ENCODE data around the gene FGFR2. TPM values are rescaled to one million over a fixed set of nuclear protein-coding genes. Genes with fewer than 3 reads are reported as not detected.

The FGFR2 gene
- total and polyA plus RNA-seq, 4 donors: 11.4 to 69.9 (median 31.9) TPM

DNA sequence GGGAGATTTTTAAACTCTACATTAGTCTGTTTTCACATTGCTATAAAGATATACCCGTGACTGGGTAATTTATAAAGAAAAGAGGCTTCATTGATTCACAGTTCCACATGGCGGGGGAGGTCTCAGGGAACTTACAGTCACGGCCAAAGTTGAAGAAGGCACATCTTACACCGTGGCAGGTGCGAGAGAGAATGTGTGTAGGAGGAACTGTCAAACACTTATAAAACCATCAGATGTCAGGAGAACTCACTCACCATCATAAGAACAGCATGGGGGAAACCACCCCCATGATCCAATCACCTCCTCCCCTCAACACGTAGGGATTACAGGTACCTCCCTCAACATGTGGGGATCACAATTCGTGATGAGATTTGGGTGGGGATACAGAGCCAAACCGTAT is 129.5 kb downstream of the FGFR2 start:
- TF ChIP-seq, protein P1, sequence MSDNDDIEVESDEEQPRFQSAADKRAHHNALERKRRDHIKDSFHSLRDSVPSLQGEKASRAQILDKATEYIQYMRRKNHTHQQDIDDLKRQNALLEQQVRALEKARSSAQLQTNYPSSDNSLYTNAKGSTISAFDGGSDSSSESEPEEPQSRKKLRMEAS (IDR thresholded peaks at IDR 0.05): no peak
- TF ChIP-seq GABPA (IDR thresholded peaks at IDR 0.05 in 1 of 2, conservative IDR thresholded peaks at IDR 0.05 in 1 of 2): no peak
- no peak for TF ChIP-seq RXRA (IDR thresholded peaks at IDR 0.05)
- TF ChIP-seq FOXA2 (IDR thresholded peaks at IDR 0.05): no peak
- TF ChIP-seq, protein P2, sequence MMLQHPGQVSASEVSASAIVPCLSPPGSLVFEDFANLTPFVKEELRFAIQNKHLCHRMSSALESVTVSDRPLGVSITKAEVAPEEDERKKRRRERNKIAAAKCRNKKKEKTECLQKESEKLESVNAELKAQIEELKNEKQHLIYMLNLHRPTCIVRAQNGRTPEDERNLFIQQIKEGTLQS (IDR thresholded peaks at IDR 0.05): no peak
- no peak for TF ChIP-seq TAF1 (conservative IDR thresholded peaks at IDR 0.05)
- TF ChIP-seq NR2F2 (IDR thresholded peaks at IDR 0.05): no peak
- H3K36me3 ChIP-seq (ENCODE audit: control insufficient read depth in 4 of 4, insufficient read depth in 3 of 4, low read depth in 1 of 4, low read length in 3 of 4): no peaks in the 10 kb centered on the region
- DNase-seq (ENCODE audit: low spot score): no peak

GRCh38 chr10:121466424-121466823 is 131.8 kb downstream of the FGFR2 start:
- 85% methylated on average over 4 of the region's 4 CpGs for WGBS
- TF ChIP-seq NR2F2 (IDR thresholded peaks at IDR 0.05) (no peak), YY1 (IDR thresholded peaks at IDR 0.05) (no peak)

More for the DNA sequence above, 129.5 kb downstream of the FGFR2 start:
- no peaks in the 10 kb centered on the region for H3K27me3 ChIP-seq (ENCODE audit: control insufficient read depth in 4 of 4, insufficient read depth in 4 of 4, low read length in 3 of 4)
- H3K4me3 ChIP-seq (ENCODE audit: low read depth in 1 of 3, low read length in 3 of 3): no peak overlapping the region
- no peak overlapping the region for H3K27ac ChIP-seq (ENCODE audit: low read depth in 1 of 2, low read length in 2 of 2)
- no peaks in the 10 kb centered on the region for H3K9me3 ChIP-seq (ENCODE audit: control insufficient read depth in 4 of 4, low read length in 3 of 4)
- no peaks in the 10 kb centered on the region for H3K4me1 ChIP-seq (ENCODE audit: control insufficient read depth in 4 of 4, insufficient read depth in 4 of 4, low read length in 3 of 4)
- 90% methylated on average over 8 of the region's 8 CpGs for WGBS
- no peak overlapping the region for H3K9ac ChIP-seq (ENCODE audit: low read depth in 1 of 2, low read length in 2 of 2)

GRCh38 chr10:121465215-121465614 is 133.0 kb downstream of the FGFR2 start:
- DNase-seq (ENCODE audit: low spot score): no peak
- Histone ChIP-seq H3K36me3 (ENCODE audit: control insufficient read depth in 4 of 4, insufficient read depth in 3 of 4, low read depth in 1 of 4, low read length in 3 of 4) (no peaks in the 10 kb centered on the region), H3K4me1 (ENCODE audit: control insufficient read depth in 4 of 4, insufficient read depth in 4 of 4, low read length in 3 of 4) (no peaks in the 10 kb centered on the region), H3K27me3 (ENCODE audit: control insufficient read depth in 4 of 4, insufficient read depth in 4 of 4, low read length in 3 of 4) (no peaks in the 10 kb centered on the region), H3K9ac (ENCODE audit: low read depth in 1 of 2, low read length in 2 of 2) (no peak overlapping the region), H3K4me3 (ENCODE audit: low read depth in 1 of 3, low read length in 3 of 3) (no peak overlapping the region), H3K27ac (ENCODE audit: low read depth in 1 of 2, low read length in 2 of 2) (no peak overlapping the region), H3K9me3 (ENCODE audit: control insufficient read depth in 4 of 4, low read length in 3 of 4) (no peaks in the 10 kb centered on the region)
- 88% methylated on average over 14 of the region's 14 CpGs for WGBS
- no peak for TF ChIP-seq NR2F2 (IDR thresholded peaks at IDR 0.05)
- no peak for TF ChIP-seq HNF4G (IDR thresholded peaks at IDR 0.05)
- no peak for TF ChIP-seq TAF1 (conservative IDR thresholded peaks at IDR 0.05)
- TF ChIP-seq FOXA2 (IDR thresholded peaks at IDR 0.05): no peak
- TF ChIP-seq, protein P1 (IDR thresholded peaks at IDR 0.05): no peak
- TF ChIP-seq, protein P3, sequence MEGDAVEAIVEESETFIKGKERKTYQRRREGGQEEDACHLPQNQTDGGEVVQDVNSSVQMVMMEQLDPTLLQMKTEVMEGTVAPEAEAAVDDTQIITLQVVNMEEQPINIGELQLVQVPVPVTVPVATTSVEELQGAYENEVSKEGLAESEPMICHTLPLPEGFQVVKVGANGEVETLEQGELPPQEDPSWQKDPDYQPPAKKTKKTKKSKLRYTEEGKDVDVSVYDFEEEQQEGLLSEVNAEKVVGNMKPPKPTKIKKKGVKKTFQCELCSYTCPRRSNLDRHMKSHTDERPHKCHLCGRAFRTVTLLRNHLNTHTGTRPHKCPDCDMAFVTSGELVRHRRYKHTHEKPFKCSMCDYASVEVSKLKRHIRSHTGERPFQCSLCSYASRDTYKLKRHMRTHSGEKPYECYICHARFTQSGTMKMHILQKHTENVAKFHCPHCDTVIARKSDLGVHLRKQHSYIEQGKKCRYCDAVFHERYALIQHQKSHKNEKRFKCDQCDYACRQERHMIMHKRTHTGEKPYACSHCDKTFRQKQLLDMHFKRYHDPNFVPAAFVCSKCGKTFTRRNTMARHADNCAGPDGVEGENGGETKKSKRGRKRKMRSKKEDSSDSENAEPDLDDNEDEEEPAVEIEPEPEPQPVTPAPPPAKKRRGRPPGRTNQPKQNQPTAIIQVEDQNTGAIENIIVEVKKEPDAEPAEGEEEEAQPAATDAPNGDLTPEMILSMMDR (IDR thresholded peaks at IDR 0.05; ENCODE audit: low read depth, low read length, missing input control): no peak
- no peak for TF ChIP-seq GABPA (IDR thresholded peaks at IDR 0.05 in 1 of 2, conservative IDR thresholded peaks at IDR 0.05 in 1 of 2)

More at GRCh38 chr10:121466424-121466823, 131.8 kb downstream of the FGFR2 start:
- no peak overlapping the region for H3K4me3 ChIP-seq (ENCODE audit: low read depth in 1 of 3, low read length in 3 of 3)
- no peaks in the 10 kb centered on the region for H3K36me3 ChIP-seq (ENCODE audit: control insufficient read depth in 4 of 4, insufficient read depth in 3 of 4, low read depth in 1 of 4, low read length in 3 of 4)
- no peak for DNase-seq (ENCODE audit: low spot score)
- H3K9ac ChIP-seq (ENCODE audit: low read depth in 1 of 2, low read length in 2 of 2): no peak overlapping the region
- H3K27me3 ChIP-seq (ENCODE audit: control insufficient read depth in 4 of 4, insufficient read depth in 4 of 4, low read length in 3 of 4): no peaks in the 10 kb centered on the region
- H3K4me1 ChIP-seq (ENCODE audit: control insufficient read depth in 4 of 4, insufficient read depth in 4 of 4, low read length in 3 of 4): no peaks in the 10 kb centered on the region
- H3K27ac ChIP-seq (ENCODE audit: low read depth in 1 of 2, low read length in 2 of 2): no peak overlapping the region
- no peaks in the 10 kb centered on the region for H3K9me3 ChIP-seq (ENCODE audit: control insufficient read depth in 4 of 4, low read length in 3 of 4)

DNA sequence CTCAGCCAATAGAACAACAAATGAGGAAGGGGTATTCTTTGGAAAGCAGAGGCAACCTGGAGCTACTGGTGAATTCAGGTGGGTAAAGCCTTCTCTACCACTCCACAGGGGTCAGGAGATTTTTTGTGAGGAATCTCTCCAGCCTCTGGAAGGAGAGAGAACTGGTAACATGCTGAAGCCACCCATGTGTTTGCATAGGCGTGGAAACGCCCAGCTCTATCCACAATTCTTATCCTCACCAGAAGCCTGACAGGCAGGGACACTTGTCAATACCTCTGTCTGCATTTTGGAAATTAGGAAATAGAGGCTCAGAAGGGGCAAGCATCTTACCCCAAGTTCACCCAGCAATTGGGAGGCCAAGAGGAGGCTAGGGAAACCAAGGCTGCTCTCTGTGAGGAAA is 133.7 kb downstream of the FGFR2 start:
- no peaks in the 10 kb centered on the region for H3K36me3 ChIP-seq (ENCODE audit: control insufficient read depth in 4 of 4, insufficient read depth in 3 of 4, low read depth in 1 of 4, low read length in 3 of 4)
- H3K4me3 ChIP-seq (ENCODE audit: low read depth in 1 of 3, low read length in 3 of 3): no peak overlapping the region
- no peaks in the 10 kb centered on the region for H3K27me3 ChIP-seq (ENCODE audit: control insufficient read depth in 4 of 4, insufficient read depth in 4 of 4, low read length in 3 of 4)
- no peak overlapping the region for H3K9ac ChIP-seq (ENCODE audit: low read depth in 1 of 2, low read length in 2 of 2)
- WGBS: 89% methylated on average over 2 of the region's 2 CpGs
- H3K4me1 ChIP-seq (ENCODE audit: control insufficient read depth in 4 of 4, insufficient read depth in 4 of 4, low read length in 3 of 4): no peaks in the 10 kb centered on the region
- DNase-seq (ENCODE audit: low spot score): no peak
- no peak overlapping the region for H3K27ac ChIP-seq (ENCODE audit: low read depth in 1 of 2, low read length in 2 of 2)
- no peaks in the 10 kb centered on the region for H3K9me3 ChIP-seq (ENCODE audit: control insufficient read depth in 4 of 4, low read length in 3 of 4)
- TF ChIP-seq REST (IDR thresholded peaks at IDR 0.05): no peak
- no peak for TF ChIP-seq NR2F2 (IDR thresholded peaks at IDR 0.05)
- no peak for TF ChIP-seq FOXA1 (IDR thresholded peaks at IDR 0.05)
- TF ChIP-seq RXRA (IDR thresholded peaks at IDR 0.05): no peak
- TF ChIP-seq, protein P3 (IDR thresholded peaks at IDR 0.05; ENCODE audit: low read depth, low read length, missing input control): no peak
- no peak for TF ChIP-seq FOXA2 (IDR thresholded peaks at IDR 0.05)
- TF ChIP-seq TAF1 (conservative IDR thresholded peaks at IDR 0.05): no peak
- no peak for TF ChIP-seq HNF4G (IDR thresholded peaks at IDR 0.05)
- no peak for TF ChIP-seq HNF4A (conservative IDR thresholded peaks at IDR 0.05)

All from liver (tissue), 9 donors.